Mononuclear cell (primary cell): ENCODE results near the gene SEMA5A. TPM values are rescaled to one million over a fixed set of nuclear protein-coding genes. Genes with fewer than 3 reads are reported as not detected.

ENCODE experiments used
- H3K27me3 ChIP-seq: 2 replicates; pipeline ENCODE4 v1.6.0; 2011; ENCODE audit warnings: low read length, control low read depth; ENCODE audit not compliant: insufficient read depth
- H3K4me1 ChIP-seq: 2 replicates; pipeline ENCODE4 v1.5.1; 2011; ENCODE audit warnings: mild to moderate bottlenecking, low read length, control low read depth; ENCODE audit not compliant: insufficient read depth
- H3K4me3 ChIP-seq: 2 replicates; pipeline ENCODE4 v1.5.1; 2011; ENCODE audit warnings: mild to moderate bottlenecking, low read length, moderate library complexity
- H3K9me3 ChIP-seq: 2 replicates; pipeline ENCODE4 v1.5.1; 2011; ENCODE audit warnings: low read depth, mild to moderate bottlenecking, control low read depth, low read length
- total RNA-seq: library from RNA; depleted of rRNA; stranded (reverse); fragments of >200 nt; gene quantifications from one replicate; pipeline ENCODE4 v1.2.3, GENCODE V29; 2012

SEMA5A gene
- total RNA-seq, 1 donor, result 0.84 TPM

GRCh38 chr5:9431496-9432258 is 114.2 kb downstream of the SEMA5A start:
- Histone ChIP-seq H3K4me1 (no peaks in the 10 kb centered on the region), H3K9me3 (no peaks in the 10 kb centered on the region), H3K27me3 (no peaks in the 10 kb centered on the region), H3K4me3 (no peak overlapping the region)

DNA sequence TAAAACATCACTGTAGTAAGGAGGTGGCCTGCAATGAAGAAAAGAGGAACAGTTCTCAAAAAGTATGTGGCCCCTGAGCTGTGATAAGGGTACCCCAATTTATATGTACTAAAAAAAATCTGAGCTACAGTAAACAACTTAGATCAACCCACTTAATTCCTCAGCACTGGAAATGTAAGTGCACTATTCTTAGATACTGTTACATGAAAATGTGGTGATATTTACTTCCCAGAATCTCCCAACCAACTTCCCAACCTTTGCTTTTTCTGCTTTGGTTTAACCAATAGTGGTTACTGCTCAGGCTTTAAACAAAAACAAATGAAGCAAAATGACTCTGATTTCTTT is 114.8 kb downstream of the SEMA5A start:
- Histone ChIP-seq H3K4me3 (no peak overlapping the region), H3K9me3 (no peaks in the 10 kb centered on the region), H3K27me3 (no peaks in the 10 kb centered on the region), H3K4me1 (no peaks in the 10 kb centered on the region)

DNA sequence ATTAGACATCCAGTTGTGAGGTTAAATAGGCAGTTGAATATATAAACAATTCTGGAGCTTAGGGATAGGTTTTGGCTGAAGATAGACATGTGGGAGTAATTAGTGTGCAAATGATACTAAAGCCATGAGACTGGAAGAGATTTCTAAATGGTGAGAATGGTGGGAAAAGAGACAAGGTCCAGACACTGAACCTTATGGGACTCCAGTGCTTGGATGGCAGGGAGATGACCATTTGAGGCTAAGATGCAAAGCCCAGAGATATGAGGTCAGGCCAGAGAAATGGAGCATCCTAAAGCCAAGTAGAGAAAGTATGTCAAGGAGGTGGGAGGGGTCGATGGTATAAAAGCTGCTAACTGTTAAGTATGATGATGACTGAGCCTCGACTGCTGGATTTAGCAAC is 115.6 kb downstream of the SEMA5A start:
- H3K4me3 ChIP-seq, result no peak overlapping the region
- no peaks in the 10 kb centered on the region for H3K9me3 ChIP-seq
- no peaks in the 10 kb centered on the region for H3K27me3 ChIP-seq

GRCh38 chr5:9429691-9430215 is 116.1 kb downstream of the SEMA5A start:
- H3K9me3 ChIP-seq, result no peaks in the 10 kb centered on the region
- H3K4me1 ChIP-seq, result no peaks in the 10 kb centered on the region
- no peaks in the 10 kb centered on the region for H3K27me3 ChIP-seq
- no peak overlapping the region for H3K4me3 ChIP-seq

More for the DNA sequence above, 115.6 kb downstream of the SEMA5A start:
- no peaks in the 10 kb centered on the region for H3K4me1 ChIP-seq

- no peaks in the 10 kb centered on the region for H3K9me3 ChIP-seq
- no peaks in the 10 kb centered on the region for H3K27me3 ChIP-seq
Observed at GRCh38 chr5:9428272-9428671, 117.6 kb downstream of the SEMA5A start.

GRCh38 chr5:9425710-9426109 is 120.2 kb downstream of the SEMA5A start:
- Histone ChIP-seq H3K4me1 (no peaks in the 10 kb centered on the region), H3K9me3 (no peaks in the 10 kb centered on the region), H3K4me3 (no peak overlapping the region), H3K27me3 (no peaks in the 10 kb centered on the region)

More at GRCh38 chr5:9428272-9428671, 117.6 kb downstream of the SEMA5A start:
- no peak overlapping the region for H3K4me3 ChIP-seq
- no peaks in the 10 kb centered on the region for H3K4me1 ChIP-seq

DNA sequence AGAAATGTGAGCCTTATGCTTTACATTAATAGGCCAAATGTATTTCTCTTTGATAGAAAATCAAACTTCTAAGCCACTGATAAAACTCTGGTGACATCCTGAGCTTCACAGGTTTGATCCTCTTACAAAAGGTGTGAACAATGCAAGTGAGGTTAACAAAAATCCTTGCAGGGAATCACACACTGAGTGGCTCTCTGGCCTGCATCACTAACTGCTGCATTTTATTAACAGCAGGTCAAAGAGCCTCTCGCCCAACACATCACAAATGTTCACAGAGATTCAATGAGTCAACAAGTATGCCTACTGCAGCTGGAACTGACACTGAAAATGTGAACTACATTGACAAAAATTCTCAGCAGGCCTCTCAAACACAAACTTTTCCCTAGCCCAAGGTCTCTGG is 122.3 kb downstream of the SEMA5A start:
- Histone ChIP-seq H3K27me3 (no peaks in the 10 kb centered on the region), H3K9me3 (no peaks in the 10 kb centered on the region), H3K4me1 (no peaks in the 10 kb centered on the region), H3K4me3 (no peak overlapping the region)

- Histone ChIP-seq H3K4me3 (no peak overlapping the region), H3K27me3 (no peaks in the 10 kb centered on the region), H3K9me3 (no peaks in the 10 kb centered on the region), H3K4me1 (no peaks in the 10 kb centered on the region)
Observed at GRCh38 chr5:9421884-9422283, 124.0 kb downstream of the SEMA5A start.

DNA sequence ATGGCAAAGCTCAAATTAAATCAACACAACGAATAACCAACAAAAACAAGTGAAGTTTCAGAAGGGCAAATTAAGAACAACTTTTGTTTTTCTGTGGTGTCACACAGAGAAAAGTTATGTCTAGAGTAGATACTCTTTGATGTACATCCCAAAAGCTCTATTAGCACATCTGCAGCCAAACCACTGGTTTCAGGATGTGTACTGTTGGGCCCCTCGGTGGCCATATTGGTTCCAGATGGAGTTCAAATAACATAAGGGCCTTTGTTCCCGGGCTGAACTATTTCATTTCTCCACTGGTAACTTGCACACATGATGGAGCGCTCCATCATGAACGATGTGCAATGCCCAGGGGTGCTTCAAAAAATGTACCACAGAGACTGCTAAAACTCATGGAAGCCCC is 126.1 kb downstream of the SEMA5A start:
- Histone ChIP-seq H3K4me1 (no peaks in the 10 kb centered on the region), H3K9me3 (no peaks in the 10 kb centered on the region), H3K4me3 (no peak overlapping the region), H3K27me3 (no peaks in the 10 kb centered on the region)

DNA sequence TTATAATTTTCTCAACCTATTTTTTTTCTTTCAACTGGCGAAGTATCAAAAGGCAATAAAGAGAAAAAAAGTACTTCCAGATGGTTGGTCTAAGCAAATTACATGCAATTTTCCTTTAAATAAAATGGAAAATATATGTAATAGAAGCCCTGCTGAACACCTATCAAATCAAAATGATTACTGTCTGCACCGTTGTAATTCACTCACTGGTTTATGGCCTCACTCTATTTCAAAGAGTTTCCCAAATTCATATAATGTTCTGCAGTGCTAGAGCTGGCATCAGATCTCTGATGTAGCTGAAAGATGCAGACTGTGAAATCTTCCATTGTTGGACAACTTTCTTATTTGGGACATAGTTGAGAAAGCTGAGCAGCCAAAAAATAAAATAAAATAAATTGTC is 130.3 kb downstream of the SEMA5A start:
- Histone ChIP-seq H3K4me3 (no peak overlapping the region), H3K27me3 (no peaks in the 10 kb centered on the region), H3K4me1 (no peaks in the 10 kb centered on the region), H3K9me3 (no peaks in the 10 kb centered on the region)

DNA sequence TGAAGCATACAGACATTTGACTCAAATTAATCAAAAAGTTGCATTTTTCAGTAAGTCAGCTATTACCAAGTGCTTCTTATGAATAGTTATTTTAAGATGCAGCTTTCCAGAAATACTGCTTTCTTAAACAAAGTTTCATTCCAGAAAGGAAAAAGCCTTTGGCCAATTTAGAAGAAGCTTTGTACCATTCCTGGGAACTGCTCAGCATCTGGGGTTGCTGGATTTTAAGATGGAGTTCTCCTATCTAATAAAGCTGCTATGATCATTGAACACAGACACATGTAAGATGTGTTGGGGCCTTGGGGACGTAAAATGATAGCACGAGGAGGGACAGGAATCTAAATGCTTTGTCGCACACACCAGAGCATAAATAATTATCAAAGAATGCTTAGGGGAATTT is 130.8 kb downstream of the SEMA5A start:
- Histone ChIP-seq H3K9me3 (no peaks in the 10 kb centered on the region), H3K4me3 (no peak overlapping the region), H3K4me1 (no peaks in the 10 kb centered on the region), H3K27me3 (no peaks in the 10 kb centered on the region)

DNA sequence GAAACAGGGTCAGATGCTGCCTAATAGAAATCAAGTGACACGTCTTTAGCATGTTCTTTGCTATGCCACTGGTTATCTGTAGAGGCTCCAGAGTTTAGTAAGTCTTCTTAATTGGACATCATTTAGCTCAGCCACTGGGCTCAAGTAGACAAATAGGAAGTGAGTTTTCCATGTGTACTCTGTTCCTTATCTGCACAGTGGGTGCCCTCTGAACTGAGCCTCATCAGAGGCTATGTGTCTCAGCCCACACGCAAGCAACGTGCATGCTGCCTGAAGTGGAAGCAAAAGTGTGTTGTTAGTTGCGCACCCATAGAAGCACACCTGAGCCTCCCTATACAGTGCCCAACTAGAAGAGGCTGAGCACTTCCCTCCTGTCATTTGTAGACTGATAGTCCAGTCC is 134.7 kb downstream of the SEMA5A start:
- Histone ChIP-seq H3K9me3 (no peaks in the 10 kb centered on the region), H3K4me3 (no peak overlapping the region), H3K4me1 (no peaks in the 10 kb centered on the region), H3K27me3 (no peaks in the 10 kb centered on the region)

DNA sequence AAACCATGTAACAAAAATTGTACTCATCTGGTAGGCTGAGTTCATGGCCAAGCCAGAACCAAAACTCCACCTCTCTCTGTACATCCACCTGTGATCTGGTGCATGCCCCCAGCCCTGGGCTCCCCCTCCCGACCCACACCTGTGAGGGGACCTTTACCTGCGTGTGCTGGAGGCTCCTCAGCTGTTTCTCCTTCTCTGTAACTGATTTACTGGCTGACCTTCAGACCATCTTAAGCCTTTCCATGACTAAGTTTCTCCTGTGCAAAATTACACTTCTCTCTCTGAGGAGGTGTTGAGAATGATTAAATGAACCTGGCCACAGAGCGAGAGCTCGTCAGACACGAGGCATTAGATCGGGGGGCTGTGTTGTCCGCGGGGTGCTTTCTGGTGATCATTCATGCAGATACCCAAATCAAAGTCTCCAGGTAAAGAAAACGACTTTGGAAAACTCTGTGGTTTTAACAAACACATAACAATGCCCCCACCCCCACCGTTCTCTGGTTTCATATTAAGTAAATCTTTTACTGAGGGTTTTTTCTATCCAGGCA is 136.4 kb downstream of the SEMA5A start:
- no peaks in the 10 kb centered on the region for H3K4me1 ChIP-seq
- H3K4me3 ChIP-seq, result no peak overlapping the region
- no peaks in the 10 kb centered on the region for H3K27me3 ChIP-seq
- no peaks in the 10 kb centered on the region for H3K9me3 ChIP-seq

GRCh38 chr5:9408964-9409363 is 136.9 kb downstream of the SEMA5A start:
- Histone ChIP-seq H3K9me3 (no peaks in the 10 kb centered on the region), H3K4me1 (no peaks in the 10 kb centered on the region), H3K4me3 (no peak overlapping the region), H3K27me3 (no peaks in the 10 kb centered on the region)

GRCh38 chr5:9405196-9405754 is 140.6 kb downstream of the SEMA5A start:
- Histone ChIP-seq H3K27me3 (no peaks in the 10 kb centered on the region), H3K4me3 (no peak overlapping the region), H3K4me1 (no peaks in the 10 kb centered on the region), H3K9me3 (peaks cover 3% of the 10 kb centered on the region)
